Cerebellar nuclear complex (tissue), 1 donor: ENCODE data around the gene BCAP29.
"Not testable (repeated sequence)": the region's sequence is repeated elsewhere in the genome, so short reads cannot be mapped to it uniquely, and the experiment has no call there.

Source experiments
- DNase-seq, 2 experiments: peaks; one replicate each; lab custom pipeline; 2025; lab: John Stamatoyannopoulos, UW

Gene BCAP29

GRCh38 chr7:107579885-107580715, at the start of gene BCAP29:
Gene BCAP29 (plus strand): TSS chr7:107580246. CDS start chr7:107580773, 527 bp downstream.
- peak in 1 of 2 experiments; percentile 20 for DNase-seq

- no peak for DNase-seq
These were observed 49.3 kb upstream of the BCAP29 start for GRCh38 chr7:107530751-107531150.

GRCh38 chr7:107534139-107534538, 45.9 kb upstream of the BCAP29 start:
- no peak for DNase-seq

- DNase-seq = not testable (repeated sequence)
These were observed 42.8 kb upstream of the BCAP29 start for GRCh38 chr7:107537228-107537627.

- no peak for DNase-seq
These were observed 42.0 kb upstream of the BCAP29 start for GRCh38 chr7:107538001-107538400.

GRCh38 chr7:107543338-107543993, 36.6 kb upstream of the BCAP29 start:
- no peak for DNase-seq

- DNase-seq = no peak
These were observed 35.0 kb upstream of the BCAP29 start for GRCh38 chr7:107544848-107545591.

- DNase-seq = no peak
These were observed 28.1 kb upstream of the BCAP29 start for GRCh38 chr7:107551936-107552335.

- DNase-seq = no peak
These were observed 24.2 kb upstream of the BCAP29 start for GRCh38 chr7:107555893-107556292.

- DNase-seq = no peak
These were observed 20.2 kb upstream of the BCAP29 start for GRCh38 chr7:107559864-107560263.

GRCh38 chr7:107560898-107561516, 19.0 kb upstream of the BCAP29 start:
- DNase-seq = no peak

- DNase-seq = no peak
These were observed 16.8 kb upstream of the BCAP29 start for GRCh38 chr7:107563081-107563774.

- DNase-seq = peak; percentile 26 to 55
These were observed 16.1 kb upstream of the BCAP29 start, which contains the start of the genes COG5 and DUS4L for GRCh38 chr7:107563775-107564552. Gene COG5 (minus strand): TSS chr7:107563920. CDS start chr7:107563896, 24 bp downstream. Gene DUS4L (plus strand): TSS chr7:107563971. CDS start chr7:107567071, 3,100 bp downstream.

- DNase-seq = no peak
These were observed 15.3 kb upstream of the BCAP29 start for GRCh38 chr7:107564553-107565298.

GRCh38 chr7:107570298-107570697, 9.7 kb upstream of the BCAP29 start:
- no peak for DNase-seq

GRCh38 chr7:107573537-107573936, 6.5 kb upstream of the BCAP29 start:
- DNase-seq = no peak

- DNase-seq = no peak
These were observed 527 bp upstream of the BCAP29 start for GRCh38 chr7:107579554-107579884.

GRCh38 chr7:107580716-107581383, 804 bp downstream of the BCAP29 start:
- no peak for DNase-seq

GRCh38 chr7:107581387-107582013, 1.5 kb downstream of the BCAP29 start:
- DNase-seq = no peak
